CD4-positive, alpha-beta T cell (primary cell): ENCODE results near the gene SLC10A2. TPM values are rescaled to one million over a fixed set of nuclear protein-coding genes. Genes with fewer than 3 reads are reported as not detected.
"Not testable (repeated sequence)": the region's sequence is repeated elsewhere in the genome, so short reads cannot be mapped to it uniquely, and the experiment has no call there.

Experiments
- ATAC-seq: fragments of 200-7000 bp; cut with Tn5 transposase; one replicate; pipeline ENCODE4 v1.10.0; 2022; ENCODE audit warnings: mild to moderate bottlenecking; ENCODE audit not compliant: poor library complexity
- CTCF ChIA-PET: fragments of 350-600 bp; sonication (Branson Sonifier 250); formaldehyde crosslinking; loops from one replicate; lab custom pipeline; 2021; ENCODE audit warnings: antibody characterized with exemption, inconsistent platforms; lab: Charles Lee
- POLR2A ChIA-PET: fragments of 350-600 bp; sonication (Branson Sonifier 250); formaldehyde crosslinking; loops from one replicate; lab custom pipeline; 2021; ENCODE audit warnings: antibody characterized with exemption, inconsistent platforms; lab: Charles Lee
- DNase-seq, 14 experiments: peaks; one replicate each; pipeline ENCODE4 v3.0.0-alpha.2; 2013 to 2020; ENCODE audit warnings: mixed read lengths in 2 of 14
- H3K27ac ChIP-seq, 2 donors: one replicate each; pipeline versions ENCODE4 v1.5.1 to v1.7.0; 2013; ENCODE audit warnings: low read length in 2 of 2, low read depth in 1 of 2, mild to moderate bottlenecking in 1 of 2
- H3K27me3 ChIP-seq, 2 experiments: 1 replicate in 1 of 2; 2 replicates in 1 of 2; pipeline versions ENCODE4 v1.6.1 to v1.7.0; 2013; ENCODE audit warnings: low read length in 2 of 2, control low read depth in 1 of 2, mild to moderate bottlenecking in 1 of 2, moderate library complexity in 1 of 2; ENCODE audit not compliant: insufficient read depth in 2 of 2, control insufficient read depth in 1 of 2
- H3K36me3 ChIP-seq: one replicate; pipeline ENCODE4 v1.6.1; 2013; ENCODE audit warnings: low read length, control low read depth; ENCODE audit not compliant: insufficient read depth
- H3K4me1 ChIP-seq: one replicate; pipeline ENCODE4 v1.6.1; 2013; ENCODE audit warnings: low read length, control low read depth; ENCODE audit not compliant: insufficient read depth
- H3K4me3 ChIP-seq: one replicate; pipeline ENCODE4 v1.5.1; 2013; ENCODE audit warnings: mild to moderate bottlenecking, low read length, moderate library complexity
- H3K9me3 ChIP-seq, 2 experiments: 1 replicate in 1 of 2; 2 replicates in 1 of 2; pipeline versions ENCODE4 v1.6.1 to v1.7.0; 2013; ENCODE audit warnings: low read length in 2 of 2, mild to moderate bottlenecking in 2 of 2, control low read depth in 1 of 2, moderate library complexity in 1 of 2; ENCODE audit not compliant: control insufficient read depth in 1 of 2, insufficient read depth in 1 of 2
- H3K27ac Mint-ChIP-seq: one replicate; pipeline ENCODE4 v1.8.0; 2020; ENCODE audit warnings: mixed read lengths
- H3K27me3 Mint-ChIP-seq: one replicate; pipeline ENCODE4 v1.8.0; 2021; ENCODE audit warnings: mixed read lengths
- H3K36me3 Mint-ChIP-seq: one replicate; pipeline ENCODE4 v1.8.0; 2021; ENCODE audit warnings: low read depth, mixed read lengths
- H3K4me1 Mint-ChIP-seq: one replicate; pipeline ENCODE4 v1.8.0; 2021; ENCODE audit warnings: low read depth, mixed read lengths
- H3K4me3 Mint-ChIP-seq: one replicate; pipeline ENCODE4 v1.8.0; 2020; ENCODE audit warnings: mild to moderate bottlenecking, mixed read lengths
- H3K9me3 Mint-ChIP-seq: one replicate; pipeline ENCODE4 v1.8.0; 2020; ENCODE audit warnings: mixed read lengths
- intact Hi-C, 2 experiments: fragments of 100-400 bp; cut with DNase I in 1 of 2; cut with micrococcal nuclease in 1 of 2; formaldehyde crosslinking; loops; one replicate each; pipeline versions ENCODE4 v1.15.1 to v1.9.0; 2023 to 2025; cut with DNase I, micrococcal nuclease
- total RNA-seq, 174 experiments: library from RNA in 2 of 174; stranded (reverse) in 2 of 174; gene quantifications; one replicate each; pipeline ENCODE4 v1.2.3 and lab custom pipeline; 2021 to 2026
- TF ChIP-seq, protein P1 (sequence below): fragments of 200-600 bp; IDR thresholded peaks from one replicate; pipeline ENCODE4 v1.8.0; 2022; ENCODE audit warnings: antibody characterized with exemption, mild to moderate bottlenecking

SLC10A2 gene
- total RNA-seq, 2 experiments from 2014 or later, result not detected

DNA sequence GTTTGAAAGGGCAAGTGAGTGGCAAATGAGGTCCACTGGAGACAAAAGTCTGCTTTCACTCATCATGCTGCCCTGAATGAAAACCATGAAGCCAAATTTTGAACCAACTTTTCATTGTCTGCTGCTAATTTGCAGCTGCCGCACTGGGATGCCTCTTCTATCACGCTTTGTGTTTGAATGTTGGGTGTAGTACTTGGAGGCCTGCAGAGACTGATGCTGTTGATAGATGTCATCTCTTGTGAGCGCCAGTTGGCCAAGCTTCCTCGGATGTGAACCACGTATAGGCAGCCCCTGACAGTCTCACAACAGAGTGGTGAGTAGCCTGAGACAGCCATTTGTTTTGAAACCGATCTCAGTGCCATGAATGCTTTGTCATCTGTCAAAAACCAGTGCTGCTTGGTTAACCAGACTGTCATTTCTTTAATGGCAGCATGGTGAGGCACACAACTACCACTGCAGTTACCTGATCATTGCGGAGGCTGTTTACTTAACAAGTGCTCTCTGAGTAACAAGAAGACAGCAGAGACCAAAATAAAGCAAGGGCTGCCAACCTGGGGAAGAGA lies 31.2 kb upstream of the SLC10A2 start:
- ChIA-PET POLR2A (no interaction called here), CTCF (no interaction called here)
- no peak overlapping the region for H3K27ac ChIP-seq
- no peak for ATAC-seq
- Mint-ChIP-seq H3K27ac (no peak overlapping the region), H3K4me3 (no peak overlapping the region), H3K36me3 (no peaks in the 10 kb centered on the region), H3K4me1 (no peaks in the 10 kb centered on the region), H3K9me3 (peaks cover 3% of the 10 kb centered on the region), H3K27me3 (peaks cover 4% of the 10 kb centered on the region)
- H3K9me3 ChIP-seq, result peaks cover 5 to 11% of the 10 kb centered on the region in 2 experiments
- no peak for DNase-seq
- TF ChIP-seq, protein P1, sequence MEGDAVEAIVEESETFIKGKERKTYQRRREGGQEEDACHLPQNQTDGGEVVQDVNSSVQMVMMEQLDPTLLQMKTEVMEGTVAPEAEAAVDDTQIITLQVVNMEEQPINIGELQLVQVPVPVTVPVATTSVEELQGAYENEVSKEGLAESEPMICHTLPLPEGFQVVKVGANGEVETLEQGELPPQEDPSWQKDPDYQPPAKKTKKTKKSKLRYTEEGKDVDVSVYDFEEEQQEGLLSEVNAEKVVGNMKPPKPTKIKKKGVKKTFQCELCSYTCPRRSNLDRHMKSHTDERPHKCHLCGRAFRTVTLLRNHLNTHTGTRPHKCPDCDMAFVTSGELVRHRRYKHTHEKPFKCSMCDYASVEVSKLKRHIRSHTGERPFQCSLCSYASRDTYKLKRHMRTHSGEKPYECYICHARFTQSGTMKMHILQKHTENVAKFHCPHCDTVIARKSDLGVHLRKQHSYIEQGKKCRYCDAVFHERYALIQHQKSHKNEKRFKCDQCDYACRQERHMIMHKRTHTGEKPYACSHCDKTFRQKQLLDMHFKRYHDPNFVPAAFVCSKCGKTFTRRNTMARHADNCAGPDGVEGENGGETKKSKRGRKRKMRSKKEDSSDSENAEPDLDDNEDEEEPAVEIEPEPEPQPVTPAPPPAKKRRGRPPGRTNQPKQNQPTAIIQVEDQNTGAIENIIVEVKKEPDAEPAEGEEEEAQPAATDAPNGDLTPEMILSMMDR, result no peak
- no peak overlapping the region for H3K4me3 ChIP-seq
- H3K36me3 ChIP-seq, result no peaks in the 10 kb centered on the region
- H3K4me1 ChIP-seq, result no peaks in the 10 kb centered on the region
- intact Hi-C loops, result no loop called here
- no peaks in the 10 kb centered on the region for H3K27me3 ChIP-seq

DNA sequence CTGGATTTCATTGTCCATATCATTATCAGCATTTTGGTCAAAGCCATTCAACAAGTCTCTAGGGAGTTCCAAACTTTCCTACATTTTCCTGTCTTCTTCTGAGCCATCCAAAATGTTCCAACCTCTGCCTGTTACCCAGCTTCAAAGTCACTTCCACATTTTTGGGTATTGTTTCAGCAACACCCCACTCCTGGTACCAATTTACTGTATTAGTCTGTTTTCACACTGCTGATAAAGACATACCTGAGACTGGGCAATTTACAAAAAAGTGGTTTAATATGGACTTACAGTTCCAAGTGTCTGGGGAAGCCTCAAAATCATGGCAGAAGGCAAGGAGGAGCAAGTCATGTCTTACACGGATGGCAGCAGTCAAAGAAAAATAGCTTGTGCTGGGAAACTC lies 27.4 kb upstream of the SLC10A2 start:
- H3K4me3 ChIP-seq, H3K4me3 Mint-ChIP-seq, H3K27me3 ChIP-seq, H3K36me3 ChIP-seq, H3K27me3 Mint-ChIP-seq, H3K36me3 Mint-ChIP-seq, H3K27ac ChIP-seq, H3K27ac Mint-ChIP-seq, CTCF ChIA-PET, intact Hi-C loops, POLR2A ChIA-PET, H3K4me1 ChIP-seq, H3K9me3 Mint-ChIP-seq, DNase-seq, ATAC-seq, H3K4me1 Mint-ChIP-seq: not testable (repeated sequence)
- peaks cover 5 to 12% of the 10 kb centered on the region in 2 experiments for H3K9me3 ChIP-seq

DNA sequence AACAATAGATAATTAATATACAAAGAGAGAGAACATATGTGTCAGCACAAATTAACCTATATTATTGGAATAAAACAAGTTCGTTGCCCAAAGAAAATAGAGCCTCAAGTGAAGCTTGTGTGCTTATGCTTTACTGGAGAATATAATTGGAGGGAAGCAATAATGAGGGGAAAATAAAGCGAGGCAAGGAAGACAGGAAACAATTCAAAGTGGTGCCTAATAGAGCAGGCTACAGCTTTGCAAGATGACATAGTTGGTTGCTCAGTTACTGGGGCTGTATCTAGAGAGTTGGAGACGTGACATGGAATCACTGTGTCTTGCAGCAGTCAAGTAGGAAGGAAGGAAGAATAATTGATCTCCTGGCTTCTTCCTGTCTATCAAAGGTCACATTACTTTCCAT lies 21.1 kb upstream of the SLC10A2 start:
- DNase-seq (no peak), ATAC-seq (no peak)
- no peaks in the 10 kb centered on the region for H3K27me3 ChIP-seq
- ChIA-PET CTCF (no interaction called here), POLR2A (no interaction called here)
- Mint-ChIP-seq H3K27ac (no peak overlapping the region), H3K27me3 (peaks cover 6% of the 10 kb centered on the region), H3K9me3 (peaks cover 9% of the 10 kb centered on the region), H3K4me3 (no peak overlapping the region), H3K4me1 (no peaks in the 10 kb centered on the region), H3K36me3 (no peaks in the 10 kb centered on the region)
- H3K4me3 ChIP-seq, result no peak overlapping the region
- intact Hi-C loops, result no loop called here
- H3K9me3 ChIP-seq, result peaks cover 0 to 3% of the 10 kb centered on the region in 2 experiments
- TF ChIP-seq, protein P1, result no peak
- no peak overlapping the region for H3K27ac ChIP-seq
- no peaks in the 10 kb centered on the region for H3K36me3 ChIP-seq
- H3K4me1 ChIP-seq, result no peaks in the 10 kb centered on the region

DNA sequence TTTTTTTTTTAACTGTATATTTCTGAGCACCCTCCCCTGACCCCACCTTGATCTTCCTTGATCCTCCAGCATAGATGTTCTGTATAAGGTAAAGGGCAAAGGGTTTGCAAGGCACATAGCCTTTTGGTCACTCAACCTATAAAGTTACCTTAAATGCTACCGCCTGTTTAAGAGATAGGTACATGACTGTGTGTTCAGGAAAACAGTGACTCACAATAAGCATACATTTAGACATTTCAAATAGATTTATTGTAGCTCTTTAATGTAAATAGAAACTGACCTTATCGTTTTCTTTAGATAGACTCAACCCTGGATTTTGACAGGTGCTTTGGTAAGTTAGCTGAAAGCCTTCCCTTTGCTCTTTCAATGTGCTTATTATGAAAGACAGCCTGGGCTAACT lies 15.2 kb upstream of the SLC10A2 start:
- H3K9me3 Mint-ChIP-seq, result no peaks in the 10 kb centered on the region
- H3K27ac Mint-ChIP-seq, result no peak overlapping the region
- no peaks in the 10 kb centered on the region for H3K4me1 Mint-ChIP-seq
- no peak for DNase-seq
- H3K27me3 Mint-ChIP-seq, result peaks cover 8% of the 10 kb centered on the region
- H3K36me3 Mint-ChIP-seq, result no peaks in the 10 kb centered on the region
- H3K4me3 Mint-ChIP-seq, result no peak overlapping the region
- Histone ChIP-seq H3K27me3 (no peaks in the 10 kb centered on the region), H3K36me3 (no peaks in the 10 kb centered on the region), H3K9me3 (peaks cover 0 to 4% of the 10 kb centered on the region in 2 experiments), H3K4me1 (no peaks in the 10 kb centered on the region), H3K27ac (no peak overlapping the region), H3K4me3 (no peak overlapping the region)
- CTCF ChIA-PET, result no interaction called here
- no peak for ATAC-seq
- POLR2A ChIA-PET, result no interaction called here
- TF ChIP-seq, protein P1, result no peak
- intact Hi-C loops, result no loop called here
